Adrenal gland (tissue), 12 donors: ENCODE results near the gene STMN1. TPM values are rescaled to one million over a fixed set of nuclear protein-coding genes. Genes with fewer than 3 reads are reported as not detected.

Experiments used
- DNase-seq, 7 donors: peaks; one replicate each; pipeline ENCODE4 v3.0.0-alpha.2; 2019 to 2020
- H3K27ac ChIP-seq, 5 donors: fragments of 200-600 bp; sonication (generic) in 4 of 5; 1 replicate in 3 of 5; 2 replicates in 2 of 5; pipeline versions ENCODE4 v1.5.1 to v1.8.0; 2016 to 2020; ENCODE audit warnings: mild to moderate bottlenecking in 1 of 5
- H3K27me3 ChIP-seq: fragments of 200-600 bp; 2 replicates; pipeline ENCODE4 v1.8.0; 2021
- H3K36me3 ChIP-seq, 2 donors: fragments of 200-600 bp; replicated peaks in 1 of 2; 1 replicate in 1 of 2; 2 replicates in 1 of 2; pipeline versions ENCODE4 v1.5.1 to v1.8.0; 2018 to 2022
- H3K4me1 ChIP-seq, 2 donors: fragments of 200-600 bp; replicated peaks in 1 of 2; 1 replicate in 1 of 2; 2 replicates in 1 of 2; pipeline versions ENCODE4 v1.5.1 to v1.8.0; 2018 to 2021
- H3K4me3 ChIP-seq, 4 donors: fragments of 200-600 bp; sonication (generic) in 3 of 4; one replicate each; pipeline ENCODE4 v1.5.1; 2016 to 2018
- H3K9me3 ChIP-seq, 3 donors: fragments of 200-600 bp; sonication (generic) in 1 of 3; replicated peaks in 1 of 3; 1 replicate in 2 of 3; 2 replicates in 1 of 3; pipeline versions ENCODE4 v1.5.1 to v1.8.0; 2016 to 2021
- POLR2A ChIP-seq, 2 donors: fragments of 450-650 bp; IDR thresholded peaks; one replicate each; pipeline ENCODE4 v1.6.1; 2017; ENCODE audit warnings: antibody characterized with exemption in 2 of 2, mild to moderate bottlenecking in 2 of 2, moderate library complexity in 1 of 2
- WGBS, 4 donors: extraction: QIAGEN DNeasy Blood & Tissue Kit in 2 of 4; methylation state at CpG; one replicate each; pipeline versions ENCODE4 v1.1.5 to v1.1.7; 2013 to 2017; 5-methylcytosine and 5-hydroxymethylcytosine counted together
- intact Hi-C, 2 donors: fragments of 100-400 bp; cut with DNase I; formaldehyde crosslinking; loops; one replicate each; pipeline versions ENCODE4 v1.14.1 to v1.15.0; 2022 to 2023
- polyA plus RNA-seq, 3 donors: library from polyadenylated mRNA; stranded (reverse); fragments of 200-250 nt in 2 of 3; fragments of 350-450 nt in 1 of 3; fragmentation: Illumina TruSeq in 1 of 3; extraction: RNeasy Lipid Tissue Mini Kit (QIAGEN cat#74804) in 1 of 3; gene quantifications; one replicate each; pipeline ENCODE4 v1.2.3, GENCODE V29; 2013 to 2014
- total RNA-seq, 9 donors: library from RNA; depleted of rRNA in 4 of 9; stranded (reverse); fragments of >200 nt in 4 of 9; fragments of 120-200 nt in 1 of 9; fragmentation: NEBNext Ultra II Directional in 1 of 9; extraction: Animal tissue kit (Norgen Biotek cat#: 25700) in 1 of 9; gene quantifications; one replicate each; pipeline versions ENCODE4 v1.1.0 to v1.2.4, GENCODE V29; 2013 to 2023
- TF ChIP-seq, protein P1 (sequence below), 6 experiments: fragments of 450-650 bp in 4 of 6; fragments of 200-600 bp in 2 of 6; sonication (generic) in 1 of 6; IDR thresholded peaks; 1 replicate in 5 of 6; 2 replicates in 1 of 6; pipeline versions ENCODE4 v1.5.1 to v1.8.0; 2016 to 2021; ENCODE audit warnings: antibody characterized with exemption in 6 of 6, mild to moderate bottlenecking in 2 of 6, moderate library complexity in 1 of 6
- donor health status: healthy with polysubstance abuse.
- donor health status: Bipolar disorder and iron deficiency.
- donor health status: DM: yes; HTN: yes; CAD: no.
- donor health status: DM: no; HTN: no; CAD: no.
- donor health status: DM: no; HTN: no; CAD: no.
- donor health status: DM: yes; HTN: yes; CAD: no.

The STMN1 gene
- total and polyA plus RNA-seq, 12 donors = 7.9 to 242 (median 28.0) TPM

DNA sequence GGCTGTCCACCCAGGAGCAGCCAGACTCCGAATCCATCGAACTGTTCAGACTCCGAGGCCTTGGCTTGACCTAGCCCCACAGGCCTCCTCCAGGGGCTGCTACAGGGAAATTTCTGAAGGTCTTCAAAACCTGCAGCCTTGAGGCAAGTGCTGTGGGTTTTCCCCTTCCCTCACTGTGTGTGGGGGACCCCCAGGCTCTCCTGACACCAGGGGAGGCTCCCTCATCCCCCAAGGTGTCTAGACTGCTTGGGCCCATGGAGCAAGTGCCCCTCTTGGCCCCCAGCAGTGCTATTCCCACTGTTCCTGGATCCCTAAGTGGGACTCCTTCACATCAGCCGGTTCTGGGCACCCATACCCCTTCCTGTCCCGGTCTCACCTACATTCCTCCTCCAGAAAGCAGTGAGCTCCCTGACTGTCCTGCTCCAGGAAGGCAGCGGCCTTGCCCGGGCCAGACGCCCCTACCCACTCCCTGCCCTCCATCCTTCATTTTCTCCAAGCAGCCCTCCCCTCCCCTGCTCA lies 31.5 kb downstream of the STMN1 start:
- Histone ChIP-seq H3K4me1 (peaks cover 57 to 60% of the 10 kb centered on the region in 2 donors), H3K4me3 (peak overlapping the region in 3 of 4 donors; percentile 40 to 91 (median 65)), H3K36me3 (no peaks in the 10 kb centered on the region), H3K27ac (peak overlapping the region in 4 of 5 donors; percentile 80 to 93 (median 86)), H3K27me3 (no peaks in the 10 kb centered on the region), H3K9me3 (no peaks in the 10 kb centered on the region)
- TF ChIP-seq POLR2A (IDR thresholded peaks at IDR 0.05) = no peak
- TF ChIP-seq, protein P1, sequence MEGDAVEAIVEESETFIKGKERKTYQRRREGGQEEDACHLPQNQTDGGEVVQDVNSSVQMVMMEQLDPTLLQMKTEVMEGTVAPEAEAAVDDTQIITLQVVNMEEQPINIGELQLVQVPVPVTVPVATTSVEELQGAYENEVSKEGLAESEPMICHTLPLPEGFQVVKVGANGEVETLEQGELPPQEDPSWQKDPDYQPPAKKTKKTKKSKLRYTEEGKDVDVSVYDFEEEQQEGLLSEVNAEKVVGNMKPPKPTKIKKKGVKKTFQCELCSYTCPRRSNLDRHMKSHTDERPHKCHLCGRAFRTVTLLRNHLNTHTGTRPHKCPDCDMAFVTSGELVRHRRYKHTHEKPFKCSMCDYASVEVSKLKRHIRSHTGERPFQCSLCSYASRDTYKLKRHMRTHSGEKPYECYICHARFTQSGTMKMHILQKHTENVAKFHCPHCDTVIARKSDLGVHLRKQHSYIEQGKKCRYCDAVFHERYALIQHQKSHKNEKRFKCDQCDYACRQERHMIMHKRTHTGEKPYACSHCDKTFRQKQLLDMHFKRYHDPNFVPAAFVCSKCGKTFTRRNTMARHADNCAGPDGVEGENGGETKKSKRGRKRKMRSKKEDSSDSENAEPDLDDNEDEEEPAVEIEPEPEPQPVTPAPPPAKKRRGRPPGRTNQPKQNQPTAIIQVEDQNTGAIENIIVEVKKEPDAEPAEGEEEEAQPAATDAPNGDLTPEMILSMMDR (IDR thresholded peaks at IDR 0.05) = no peak
- intact Hi-C loops = loop anchor here in 1 of 2 donors (5.0 kb wide), 1 partner anchor 52 kb away; no protein-coding TSS in a partner anchor
- WGBS, 4 donors = 7 to 18% (median 11%) methylated on average over 6 to 8 of the region's 8 CpGs
- DNase-seq = no peak

DNA sequence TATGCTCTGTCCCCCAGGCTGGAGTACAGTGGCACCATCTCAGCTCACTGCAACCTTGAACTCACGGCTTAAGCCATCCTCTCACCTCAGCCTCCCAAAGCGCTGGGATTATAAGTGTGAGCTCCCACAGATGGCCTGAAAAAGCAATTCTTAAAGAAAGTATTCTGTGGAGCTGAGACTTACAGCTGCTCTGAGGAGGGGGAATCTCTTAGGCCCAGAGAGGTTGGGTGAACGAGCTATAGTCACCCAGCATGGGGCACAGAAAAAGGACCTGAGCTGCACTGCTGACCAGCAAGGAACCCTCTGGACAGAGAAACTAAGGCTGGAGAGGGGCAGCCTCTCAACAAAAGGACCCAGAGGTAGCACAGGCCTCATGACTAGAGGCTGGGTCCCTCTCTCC lies 32.0 kb downstream of the STMN1 start:
- 49 to 65% (median 57%) methylated on average over 3 of the region's 3 CpGs for WGBS, 4 donors
- H3K27me3 ChIP-seq = no peaks in the 10 kb centered on the region
- peak overlapping the region in 4 of 5 donors; percentile 80 to 93 (median 86) for H3K27ac ChIP-seq
- intact Hi-C loops = loop anchor here in 1 of 2 donors (5.0 kb wide), 1 partner anchor 52 kb away; no protein-coding TSS in a partner anchor
- peak overlapping the region in 2 of 4 donors; percentile 40 to 91 for H3K4me3 ChIP-seq
- DNase-seq = no peak
- no peaks in the 10 kb centered on the region for H3K9me3 ChIP-seq
- TF ChIP-seq, protein P1 (IDR thresholded peaks at IDR 0.05) = no peak
- TF ChIP-seq POLR2A (IDR thresholded peaks at IDR 0.05) = no peak
- peaks cover 56% of the 10 kb centered on the region in 2 donors for H3K4me1 ChIP-seq
- peaks cover 0 to 2% of the 10 kb centered on the region in 2 donors for H3K36me3 ChIP-seq

DNA sequence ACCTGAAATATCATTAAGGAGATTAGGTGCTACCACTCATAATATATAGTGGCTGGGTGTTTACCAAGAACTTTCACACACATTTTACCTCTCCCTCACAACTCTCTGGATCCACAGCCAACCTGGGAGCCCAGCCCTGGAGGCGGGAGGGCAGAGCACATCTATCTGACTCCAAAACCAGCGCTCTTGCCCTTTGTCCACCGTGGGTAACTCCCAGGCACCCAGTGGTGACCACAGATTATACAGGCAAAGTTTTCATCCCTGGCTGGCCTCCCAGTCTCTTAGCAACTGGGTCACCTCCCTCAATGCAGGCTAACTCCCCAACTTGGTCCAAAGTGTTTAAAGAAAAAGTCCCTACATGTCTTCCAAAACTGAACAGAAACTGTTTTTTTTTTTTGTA lies 33.1 kb downstream of the STMN1 start:
- Histone ChIP-seq H3K9me3 (no peaks in the 10 kb centered on the region), H3K27me3 (no peaks in the 10 kb centered on the region), H3K27ac (peak overlapping the region in 3 of 5 donors; percentile 57 to 85 (median 74)), H3K36me3 (peaks cover 0 to 5% of the 10 kb centered on the region in 2 donors), H3K4me3 (no peak overlapping the region), H3K4me1 (peaks cover 53 to 56% of the 10 kb centered on the region in 2 donors)
- intact Hi-C loops = loop anchor here in 1 of 2 donors (5.0 kb wide), 1 partner anchor 51 kb away; no protein-coding TSS in a partner anchor
- peak in 3 of 7 donors; percentile 45 to 54 (median 46) for DNase-seq
- 60 to 89% (median 72%) methylated on average over 3 of the region's 3 CpGs for WGBS, 4 donors
- TF ChIP-seq POLR2A (IDR thresholded peaks at IDR 0.05) = no peak
- TF ChIP-seq, protein P1 (IDR thresholded peaks at IDR 0.05) = no peak

DNA sequence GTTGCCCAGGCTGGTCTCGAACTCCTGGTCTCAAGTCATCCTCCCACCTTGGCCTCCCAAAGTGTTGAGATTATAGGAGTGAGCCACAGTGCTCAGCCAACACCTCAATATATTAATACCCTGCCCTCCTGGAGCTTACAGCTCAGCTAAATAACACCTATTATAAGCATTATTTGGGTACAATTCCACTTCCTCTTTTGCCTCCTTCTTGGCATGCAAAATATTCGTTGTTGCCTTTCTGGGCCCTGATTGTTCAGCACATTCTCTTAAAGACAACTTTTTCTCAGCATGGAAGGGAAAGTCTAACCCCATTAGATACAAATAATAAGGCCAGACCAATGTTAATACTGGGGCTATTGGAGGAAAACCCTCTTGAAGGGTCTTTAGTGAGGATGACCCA lies 33.5 kb downstream of the STMN1 start:
- no peak for TF ChIP-seq POLR2A (IDR thresholded peaks at IDR 0.05)
- TF ChIP-seq, protein P1 (IDR thresholded peaks at IDR 0.05) = no peak
- no peak for DNase-seq
- 37 to 48% (median 41%) methylated on average over 2 of the region's 2 CpGs for WGBS, 4 donors
- Histone ChIP-seq H3K9me3 (no peaks in the 10 kb centered on the region), H3K27me3 (no peaks in the 10 kb centered on the region), H3K36me3 (peaks cover 0 to 5% of the 10 kb centered on the region in 2 donors), H3K4me3 (no peak overlapping the region), H3K4me1 (peaks cover 53 to 56% of the 10 kb centered on the region in 2 donors), H3K27ac (peak overlapping the region in 4 of 5 donors; percentile 34 to 85 (median 66))
- intact Hi-C loops = loop anchor here in 1 of 2 donors (5.0 kb wide), 1 partner anchor 50 kb away; no protein-coding TSS in a partner anchor
